NB4 (cell line): ENCODE data around the gene CCDC57.

Experiments used
- DNase-seq: peaks from one replicate; pipeline ENCODE4 v3.0.0; 2010; ENCODE audit warnings: low read depth
- H3K4me3 ChIP-seq: one replicate; pipeline ENCODE4 v1.5.1; 2011; ENCODE audit warnings: mild to moderate bottlenecking, low read depth, low read length, moderate library complexity
- MYC ChIP-seq: IDR thresholded peaks from 2 replicates; pipeline ENCODE4 v1.6.1; 2011; ENCODE audit warnings: low read depth, low read length
- POLR2A ChIP-seq: IDR thresholded peaks from 2 replicates; pipeline ENCODE4 v1.6.1; 2011; ENCODE audit warnings: mild to moderate bottlenecking; ENCODE audit not compliant: insufficient read length; ENCODE audit errors: extremely low read depth
- TF ChIP-seq, protein P1 (sequence below): IDR thresholded peaks from 2 replicates; pipeline ENCODE4 v1.6.1; 2011; ENCODE audit warnings: low read depth, low read length
- TF ChIP-seq, protein P2 (sequence below): IDR thresholded peaks from one replicate; pipeline ENCODE4 v1.5.1; 2012; ENCODE audit warnings: low read depth, low read length

Gene CCDC57

DNA sequence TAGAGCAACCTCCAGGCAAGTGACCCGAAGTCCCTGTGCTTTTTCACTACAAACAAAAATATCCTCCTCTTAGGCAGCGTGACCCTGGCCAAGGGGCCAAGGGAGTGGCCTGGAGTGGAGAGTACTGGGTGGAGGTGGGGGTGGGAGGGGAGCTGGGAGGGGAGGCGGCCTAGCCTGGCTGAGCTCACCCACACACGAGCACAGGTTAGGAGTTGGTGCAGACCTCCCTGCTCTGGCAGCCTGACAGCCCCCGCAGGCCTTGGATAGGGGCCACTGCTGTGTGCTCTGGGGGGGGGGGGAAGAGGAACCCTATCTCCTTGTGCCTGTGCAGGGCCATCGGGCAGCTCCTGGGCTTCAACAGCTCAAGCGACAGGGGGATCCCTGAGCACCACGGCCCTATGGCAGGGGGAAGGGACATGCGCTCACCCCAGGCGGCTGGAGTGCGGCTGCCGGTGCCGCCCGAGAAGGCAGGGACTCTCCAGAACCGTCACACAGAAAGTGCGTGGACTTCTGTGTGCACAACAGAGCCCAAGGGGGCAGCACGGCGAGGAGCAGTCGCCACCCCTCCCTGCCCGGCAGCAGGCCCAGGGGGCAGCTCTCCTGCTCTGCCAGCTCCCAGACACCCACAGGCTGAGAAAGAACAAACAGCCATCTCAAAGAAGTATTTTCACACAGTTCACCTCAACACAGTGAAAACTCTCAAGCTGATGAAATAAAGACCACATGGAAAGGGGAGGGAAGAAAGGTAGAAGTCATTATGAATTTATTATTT is 29.5 kb upstream of the CCDC57 start:
- DNase-seq: peak; percentile 59
- no peak overlapping the region for H3K4me3 ChIP-seq
- TF ChIP-seq, protein P1, sequence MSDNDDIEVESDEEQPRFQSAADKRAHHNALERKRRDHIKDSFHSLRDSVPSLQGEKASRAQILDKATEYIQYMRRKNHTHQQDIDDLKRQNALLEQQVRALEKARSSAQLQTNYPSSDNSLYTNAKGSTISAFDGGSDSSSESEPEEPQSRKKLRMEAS: no peak
- TF ChIP-seq MYC (no peak), POLR2A (peak; percentile 2)
- TF ChIP-seq, protein P2, sequence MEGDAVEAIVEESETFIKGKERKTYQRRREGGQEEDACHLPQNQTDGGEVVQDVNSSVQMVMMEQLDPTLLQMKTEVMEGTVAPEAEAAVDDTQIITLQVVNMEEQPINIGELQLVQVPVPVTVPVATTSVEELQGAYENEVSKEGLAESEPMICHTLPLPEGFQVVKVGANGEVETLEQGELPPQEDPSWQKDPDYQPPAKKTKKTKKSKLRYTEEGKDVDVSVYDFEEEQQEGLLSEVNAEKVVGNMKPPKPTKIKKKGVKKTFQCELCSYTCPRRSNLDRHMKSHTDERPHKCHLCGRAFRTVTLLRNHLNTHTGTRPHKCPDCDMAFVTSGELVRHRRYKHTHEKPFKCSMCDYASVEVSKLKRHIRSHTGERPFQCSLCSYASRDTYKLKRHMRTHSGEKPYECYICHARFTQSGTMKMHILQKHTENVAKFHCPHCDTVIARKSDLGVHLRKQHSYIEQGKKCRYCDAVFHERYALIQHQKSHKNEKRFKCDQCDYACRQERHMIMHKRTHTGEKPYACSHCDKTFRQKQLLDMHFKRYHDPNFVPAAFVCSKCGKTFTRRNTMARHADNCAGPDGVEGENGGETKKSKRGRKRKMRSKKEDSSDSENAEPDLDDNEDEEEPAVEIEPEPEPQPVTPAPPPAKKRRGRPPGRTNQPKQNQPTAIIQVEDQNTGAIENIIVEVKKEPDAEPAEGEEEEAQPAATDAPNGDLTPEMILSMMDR: no peak

DNA sequence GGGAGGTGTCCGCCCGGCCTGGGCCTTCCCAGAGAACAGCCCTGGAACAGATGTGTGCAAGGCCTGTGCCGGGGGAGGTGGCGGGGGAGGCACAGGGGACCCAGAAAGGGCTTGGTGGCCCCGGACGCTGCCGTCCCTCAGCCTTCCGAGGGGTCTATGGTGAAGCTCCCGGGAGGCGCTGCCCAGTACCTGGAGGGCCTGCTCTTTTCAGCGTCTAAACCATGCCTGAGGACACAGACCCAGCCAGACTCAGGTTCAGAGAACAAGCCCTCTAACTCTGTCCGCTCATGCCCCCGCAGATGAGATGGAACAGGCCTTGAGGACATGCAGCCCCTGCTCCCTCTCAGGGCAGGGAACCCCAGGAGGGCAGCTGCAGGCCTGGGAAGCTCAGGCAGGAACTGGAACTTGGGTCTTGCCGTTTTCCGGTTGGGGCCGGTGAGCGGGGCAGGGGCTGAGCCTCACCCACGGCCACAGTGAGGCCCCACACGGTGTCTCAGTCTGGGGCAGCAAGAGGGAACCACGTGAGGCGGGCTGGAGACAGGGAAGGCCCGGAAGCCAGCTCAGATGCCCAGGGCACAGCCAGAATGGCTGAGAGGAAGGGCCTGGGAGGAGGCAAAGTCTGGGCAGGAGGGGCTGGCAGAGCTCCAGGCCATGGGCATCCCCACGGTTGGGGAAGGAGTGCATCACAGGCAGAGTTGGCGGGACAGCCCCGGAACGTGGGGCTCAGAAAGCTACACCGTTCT is 28.7 kb upstream of the CCDC57 start:
- TF ChIP-seq POLR2A: no peak
- peak; percentile 25; the same call in 1 of the 2 replicates for TF ChIP-seq MYC
- TF ChIP-seq, protein P2: no peak
- TF ChIP-seq, protein P1: peak; percentile 72
- no peak overlapping the region for H3K4me3 ChIP-seq
- peak; percentile 52 for DNase-seq

DNA sequence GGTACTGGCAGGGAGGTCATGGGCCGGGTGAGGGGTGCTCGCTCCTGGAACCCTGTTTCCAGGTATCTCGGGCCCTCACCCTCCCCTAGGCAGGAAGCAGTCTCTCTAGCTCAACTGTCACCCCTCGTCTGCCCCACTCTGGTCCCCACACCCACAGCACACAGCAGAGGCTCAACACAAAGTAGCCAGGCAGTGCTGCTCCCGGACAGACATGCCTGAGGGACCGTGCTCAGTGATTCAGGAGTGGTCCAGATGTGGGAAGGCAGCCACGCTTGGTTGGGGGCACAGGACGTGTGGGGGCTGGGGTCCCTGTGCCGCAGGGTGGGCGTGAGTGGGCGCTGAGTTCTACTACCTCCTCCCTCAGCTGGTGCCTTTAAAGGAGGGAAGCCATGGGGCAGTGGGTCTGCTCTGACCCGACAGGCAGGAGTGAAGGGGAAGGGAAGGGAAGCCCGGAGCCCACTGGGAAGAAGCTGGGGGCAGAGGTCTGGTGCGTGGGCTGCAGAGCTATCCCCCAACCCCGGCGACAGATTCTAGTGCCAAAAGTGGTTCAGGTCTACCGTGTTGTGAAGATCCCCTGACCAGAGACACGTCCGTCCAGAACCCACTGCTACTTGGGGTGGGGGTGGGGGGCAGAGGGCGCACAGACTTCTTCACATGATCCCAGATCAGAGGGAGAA is 28.0 kb upstream of the CCDC57 start:
- no peak for DNase-seq
- no peak overlapping the region for H3K4me3 ChIP-seq
- TF ChIP-seq, protein P2: no peak
- TF ChIP-seq POLR2A: no peak
- TF ChIP-seq, protein P1: no peak
- TF ChIP-seq MYC: no peak

DNA sequence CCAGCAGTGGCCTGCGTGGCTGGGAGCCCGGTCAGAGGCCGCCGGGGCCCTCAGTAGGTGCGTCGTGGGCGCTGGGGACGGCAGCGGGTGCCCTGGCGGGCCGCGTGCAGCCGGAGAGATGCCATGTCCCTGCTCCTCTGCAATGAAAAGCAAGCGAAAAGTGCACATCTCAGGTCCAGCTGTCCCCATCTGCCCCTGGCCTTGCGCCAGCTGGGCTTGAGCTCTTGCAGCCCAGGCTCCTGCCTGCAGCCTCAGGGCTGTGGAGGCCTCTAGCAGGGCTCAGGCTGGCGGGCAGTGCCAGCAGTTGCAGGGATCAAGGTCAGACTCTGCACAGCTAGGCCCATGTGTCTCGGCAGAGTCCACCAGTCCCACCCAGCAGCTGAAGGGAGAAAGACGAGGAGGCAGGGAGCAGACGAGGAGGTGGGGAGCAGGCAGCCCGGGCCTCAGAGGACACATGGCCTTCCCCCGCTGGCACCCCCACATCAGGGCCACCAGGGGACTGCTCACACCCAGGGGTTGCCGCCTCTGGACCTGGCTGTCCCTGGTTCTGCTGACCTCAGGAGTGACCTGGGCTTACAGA is 27.4 kb upstream of the CCDC57 start:
- DNase-seq: no peak
- TF ChIP-seq, protein P1: no peak
- TF ChIP-seq, protein P2: no peak
- TF ChIP-seq MYC (no peak), POLR2A (no peak)

DNA sequence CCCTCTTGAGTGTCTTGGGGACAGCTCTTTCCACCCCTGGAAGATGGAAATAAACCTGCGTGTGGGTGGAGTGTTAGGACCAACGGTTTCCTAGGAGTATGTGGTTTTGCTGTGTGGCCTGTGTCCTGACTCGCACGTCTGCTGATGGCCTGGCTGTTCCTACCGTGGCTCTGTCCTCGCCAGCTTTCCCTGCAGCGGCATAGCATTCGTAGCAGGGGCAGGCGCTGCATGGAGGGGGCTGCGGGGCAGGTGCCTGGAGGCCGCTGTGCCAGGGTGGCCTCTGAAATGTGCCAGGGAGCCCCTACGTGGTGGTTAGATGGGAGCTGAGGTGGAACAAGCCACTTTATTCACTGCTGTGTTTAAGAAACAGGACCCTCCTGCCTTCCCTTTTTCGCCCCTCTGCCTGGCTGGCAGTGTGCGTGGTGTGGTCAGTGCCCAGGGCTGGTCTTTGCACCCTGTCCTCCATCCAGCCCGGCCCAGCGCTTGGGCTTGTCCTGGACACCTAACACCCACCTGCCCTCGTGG is 26.8 kb upstream of the CCDC57 start:
- TF ChIP-seq MYC (no peak), POLR2A (no peak)
- TF ChIP-seq, protein P1: no peak
- TF ChIP-seq, protein P2: no peak
- no peak for DNase-seq
- no peak overlapping the region for H3K4me3 ChIP-seq

More for the DNA sequence above, 27.4 kb upstream of the CCDC57 start:
- no peak overlapping the region for H3K4me3 ChIP-seq
